Measurements from ENCODE around the gene KIF18B.

DNA sequence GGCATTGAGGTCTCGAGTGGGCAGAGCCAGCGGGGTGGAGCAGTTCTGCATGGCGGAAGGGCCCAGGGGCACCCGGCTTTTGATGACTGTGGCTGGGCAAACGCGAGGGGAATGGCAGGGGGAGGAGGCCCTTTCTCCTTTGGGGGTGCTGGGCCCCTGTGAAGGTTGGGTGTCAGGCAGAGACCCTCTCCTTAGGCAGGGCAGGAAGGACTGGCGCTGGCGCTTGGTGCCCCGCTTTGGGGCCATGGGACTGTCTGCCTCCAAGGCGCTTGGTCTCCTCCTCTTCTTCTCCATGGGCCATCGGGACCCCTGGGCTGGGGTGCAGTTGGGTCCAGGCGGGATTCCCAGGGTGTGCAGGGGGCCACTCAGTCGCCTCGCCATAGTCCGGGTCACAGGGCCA lies 19.4 kb downstream of the KIF18B start:
- TF ChIP-seq TAF1 (IDR thresholded peaks at IDR 0.05; ENCODE audit: low read depth) (no peak), RAD21 (IDR thresholded peaks at IDR 0.05; ENCODE audit: low read depth) (no peak), TEAD4 (IDR thresholded peaks at IDR 0.05) (no peak), YY1 (IDR thresholded peaks at IDR 0.05; ENCODE audit: low read depth) (no peak)
- TF ChIP-seq, protein P1, sequence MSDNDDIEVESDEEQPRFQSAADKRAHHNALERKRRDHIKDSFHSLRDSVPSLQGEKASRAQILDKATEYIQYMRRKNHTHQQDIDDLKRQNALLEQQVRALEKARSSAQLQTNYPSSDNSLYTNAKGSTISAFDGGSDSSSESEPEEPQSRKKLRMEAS (IDR thresholded peaks at IDR 0.05), result no peak

All from Ishikawa (cell line).